Ascending aorta (tissue), 2 donors: Measurements from ENCODE around the gene SEC23IP. TPM values are rescaled to one million over a fixed set of nuclear protein-coding genes. Genes with fewer than 3 reads are reported as not detected.
"Not testable (repeated sequence)": the region's sequence is repeated elsewhere in the genome, so short reads cannot be mapped to it uniquely, and the experiment has no call there.

Source experiments
- DNase-seq, 2 donors: peaks; one replicate each; pipeline ENCODE4 v3.0.0-alpha.2; 2019; ENCODE audit warnings: low spot score in 2 of 2
- H3K27ac ChIP-seq, 2 donors: fragments of 200-600 bp; sonication (generic); one replicate each; pipeline ENCODE4 v1.5.1; 2016 to 2017; ENCODE audit warnings: mild to moderate bottlenecking in 1 of 2
- H3K27me3 ChIP-seq: fragments of 200-600 bp; sonication (generic); one replicate; pipeline ENCODE4 v1.5.1; 2017
- H3K36me3 ChIP-seq, 2 donors: fragments of 200-600 bp; sonication (generic); one replicate each; pipeline ENCODE4 v1.5.1; 2016
- H3K4me1 ChIP-seq, 2 donors: fragments of 200-600 bp; sonication (generic); one replicate each; pipeline ENCODE4 v1.5.1; 2016 to 2017; ENCODE audit warnings: mild to moderate bottlenecking in 1 of 2
- H3K4me3 ChIP-seq, 2 donors: fragments of 200-600 bp; sonication (generic); one replicate each; pipeline ENCODE4 v1.5.1; 2016 to 2017; ENCODE audit warnings: mild to moderate bottlenecking in 1 of 2
- H3K9me3 ChIP-seq, 2 donors: fragments of 200-600 bp; sonication (generic); one replicate each; pipeline ENCODE4 v1.5.1; 2016
- intact Hi-C: fragments of 100-400 bp; cut with DNase I; formaldehyde crosslinking; loops from one replicate; pipeline ENCODE4 v1.15.1; 2023
- total RNA-seq: library from RNA; depleted of rRNA; stranded (reverse); fragments of >200 nt; gene quantifications from one replicate; pipeline ENCODE4 v1.1.0, GENCODE V29; 2016
- TF ChIP-seq, protein P1 (sequence below), 3 experiments: fragments of 200-600 bp in 2 of 3; fragments of 450-650 bp in 1 of 3; sonication (generic) in 2 of 3; IDR thresholded peaks; one replicate each; pipeline ENCODE4 v1.5.1; 2016 to 2019; ENCODE audit warnings: antibody characterized with exemption in 3 of 3, mild to moderate bottlenecking in 1 of 3, moderate library complexity in 1 of 3

SEC23IP gene
- total RNA-seq, 1 donor from 2014 or later = 17.1 TPM

DNA sequence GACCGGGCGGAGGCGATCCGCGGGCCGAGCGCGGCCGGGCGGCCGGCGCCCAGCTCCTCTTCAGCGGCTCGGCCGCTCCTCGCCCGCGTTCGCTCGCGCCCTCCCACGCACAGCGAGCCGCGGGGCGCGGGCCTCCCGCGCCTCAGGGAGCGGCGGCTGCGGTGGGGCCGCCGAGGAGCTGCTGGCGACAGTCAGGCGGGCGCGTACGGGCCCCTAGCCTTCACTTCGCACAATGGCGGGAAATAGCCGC lies 20.0 kb upstream of the SEC23IP start, which contains the start of gene MCMBP:
MCMBP (minus strand) TSS at position 234 of the 250 bp plus-strand sequence. CDS start 259 bp downstream, outside the sequence.
- intact Hi-C loops = loop anchor here (1.0 to 5.0 kb wide), 5 partner anchors 20 to 845 kb away; partner anchors contain the start of genes BAG3, NANOS1, SEC23IP and TIAL1
- DNase-seq = no peak
- no peaks in the 10 kb centered on the region for H3K27me3 ChIP-seq
- TF ChIP-seq, protein P1, sequence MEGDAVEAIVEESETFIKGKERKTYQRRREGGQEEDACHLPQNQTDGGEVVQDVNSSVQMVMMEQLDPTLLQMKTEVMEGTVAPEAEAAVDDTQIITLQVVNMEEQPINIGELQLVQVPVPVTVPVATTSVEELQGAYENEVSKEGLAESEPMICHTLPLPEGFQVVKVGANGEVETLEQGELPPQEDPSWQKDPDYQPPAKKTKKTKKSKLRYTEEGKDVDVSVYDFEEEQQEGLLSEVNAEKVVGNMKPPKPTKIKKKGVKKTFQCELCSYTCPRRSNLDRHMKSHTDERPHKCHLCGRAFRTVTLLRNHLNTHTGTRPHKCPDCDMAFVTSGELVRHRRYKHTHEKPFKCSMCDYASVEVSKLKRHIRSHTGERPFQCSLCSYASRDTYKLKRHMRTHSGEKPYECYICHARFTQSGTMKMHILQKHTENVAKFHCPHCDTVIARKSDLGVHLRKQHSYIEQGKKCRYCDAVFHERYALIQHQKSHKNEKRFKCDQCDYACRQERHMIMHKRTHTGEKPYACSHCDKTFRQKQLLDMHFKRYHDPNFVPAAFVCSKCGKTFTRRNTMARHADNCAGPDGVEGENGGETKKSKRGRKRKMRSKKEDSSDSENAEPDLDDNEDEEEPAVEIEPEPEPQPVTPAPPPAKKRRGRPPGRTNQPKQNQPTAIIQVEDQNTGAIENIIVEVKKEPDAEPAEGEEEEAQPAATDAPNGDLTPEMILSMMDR (IDR thresholded peaks at IDR 0.05) = no peak
- H3K36me3 ChIP-seq = no peaks in the 10 kb centered on the region
- no peaks in the 10 kb centered on the region for H3K9me3 ChIP-seq
- H3K4me3 ChIP-seq = peak within 1 kb of the TSS; percentile 72 to 91
- H3K4me1 ChIP-seq = peaks cover 0 to 18% of the 10 kb centered on the region in 2 donors
- peak within 1 kb of the TSS; percentile 85 to 90 for H3K27ac ChIP-seq

GRCh38 chr10:119872860-119873681 lies 19.5 kb upstream of the SEC23IP start:
- intact Hi-C loops = loop anchor here (1.0 to 5.0 kb wide), 5 partner anchors 19 to 846 kb away; partner anchors contain the start of genes BAG3, NANOS1, SEC23IP and TIAL1
- DNase-seq = peak; percentile 30 to 91
- TF ChIP-seq, protein P1 (IDR thresholded peaks at IDR 0.05) = no peak
- H3K4me3 ChIP-seq = peak overlapping the region; percentile 72 to 91
- no peaks in the 10 kb centered on the region for H3K36me3 ChIP-seq
- peaks cover 0 to 18% of the 10 kb centered on the region in 2 donors for H3K4me1 ChIP-seq
- H3K9me3 ChIP-seq = no peaks in the 10 kb centered on the region
- no peaks in the 10 kb centered on the region for H3K27me3 ChIP-seq
- peak overlapping the region; percentile 85 to 90 for H3K27ac ChIP-seq

DNA sequence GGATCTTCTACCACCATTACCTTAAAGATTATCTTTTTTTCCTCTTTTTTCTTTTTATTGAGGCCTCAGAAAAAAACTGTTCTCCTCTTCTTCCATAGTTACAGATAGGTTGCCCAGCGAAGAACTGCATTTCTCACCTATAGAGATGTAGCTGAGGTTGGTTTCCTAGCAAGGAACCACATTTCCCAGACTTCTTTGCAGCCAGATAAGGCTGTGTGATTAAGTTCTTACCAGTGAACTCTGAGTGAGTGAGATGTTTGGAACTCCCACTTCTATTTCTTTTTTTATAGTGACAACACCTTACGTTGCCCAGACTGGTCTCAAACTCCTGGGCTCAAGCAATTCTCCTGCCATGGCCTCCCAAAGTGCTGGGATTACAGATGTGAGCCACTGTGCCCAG lies 14.0 kb upstream of the SEC23IP start:
- H3K4me1 ChIP-seq = peaks cover 0 to 5% of the 10 kb centered on the region in 2 donors
- TF ChIP-seq, protein P1 (IDR thresholded peaks at IDR 0.05) = no peak
- no peaks in the 10 kb centered on the region for H3K27me3 ChIP-seq
- no peaks in the 10 kb centered on the region for H3K36me3 ChIP-seq
- H3K9me3 ChIP-seq = no peaks in the 10 kb centered on the region
- no peak overlapping the region for H3K4me3 ChIP-seq
- H3K27ac ChIP-seq = no peak overlapping the region
- intact Hi-C loops = no loop called here
- no peak for DNase-seq

DNA sequence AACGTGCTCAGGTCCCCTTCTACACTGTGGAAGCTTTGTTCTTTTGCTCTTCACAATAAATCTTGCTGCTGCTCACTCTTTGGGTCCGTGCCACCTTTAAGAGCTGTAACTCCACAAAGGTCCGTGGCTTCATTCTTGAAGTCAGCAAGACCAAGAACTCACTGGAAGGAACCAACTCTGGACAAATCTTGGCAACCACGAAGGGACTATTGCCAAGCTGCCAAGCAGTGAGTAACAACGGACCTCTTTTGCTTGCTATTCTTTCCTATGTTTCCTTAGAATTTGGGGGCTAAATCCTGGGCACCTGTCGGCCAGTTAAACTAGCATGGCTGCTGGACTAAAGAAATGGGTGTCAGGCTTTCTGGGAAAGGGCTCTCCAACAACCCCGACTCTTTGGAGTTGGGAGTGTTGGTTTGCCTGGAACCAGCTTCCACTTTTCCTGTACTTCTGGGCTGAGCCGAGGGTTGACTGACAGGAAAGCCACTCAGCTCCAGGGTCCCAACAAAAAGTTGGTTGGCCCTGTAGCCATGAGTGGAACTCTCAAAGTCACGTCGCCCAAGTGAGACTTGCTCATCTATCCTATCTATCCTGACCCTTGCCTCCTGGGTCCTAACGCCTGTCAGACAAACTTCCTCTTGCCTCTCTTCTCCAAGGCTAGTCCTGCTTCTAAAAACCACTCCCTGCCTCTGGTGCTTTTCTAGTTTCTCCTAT lies 8.5 kb upstream of the SEC23IP start:
- H3K27me3 ChIP-seq, H3K27ac ChIP-seq, H3K9me3 ChIP-seq, H3K4me3 ChIP-seq, intact Hi-C loops, H3K36me3 ChIP-seq, H3K4me1 ChIP-seq, DNase-seq: not testable (repeated sequence)

GRCh38 chr10:119886070-119886469 lies 6.5 kb upstream of the SEC23IP start:
- H3K27me3 ChIP-seq, H3K36me3 ChIP-seq, H3K4me3 ChIP-seq, H3K4me1 ChIP-seq, intact Hi-C loops, DNase-seq, H3K27ac ChIP-seq, H3K9me3 ChIP-seq: not testable (repeated sequence)

DNA sequence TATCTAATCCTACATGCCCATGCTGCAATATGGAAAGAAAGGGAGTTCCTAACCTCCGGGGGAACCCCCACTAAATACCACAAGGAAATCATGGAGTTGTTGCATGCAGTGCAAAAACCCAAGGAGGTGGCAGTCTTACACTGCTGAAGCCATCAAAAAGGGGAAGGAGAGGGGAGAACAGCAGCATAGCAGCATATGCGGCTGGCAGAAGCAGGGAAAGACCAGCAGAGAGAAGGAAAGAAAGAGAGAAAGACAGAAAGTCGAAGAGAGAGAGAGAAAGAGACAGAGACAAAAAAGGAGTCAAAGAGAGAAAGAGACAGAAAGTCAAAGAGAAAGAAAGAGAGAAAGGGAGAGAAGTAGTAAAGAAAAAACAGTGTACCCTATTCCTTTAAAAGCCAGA lies 3.8 kb upstream of the SEC23IP start:
- H3K4me3 ChIP-seq, H3K9me3 ChIP-seq, DNase-seq, H3K27ac ChIP-seq, H3K36me3 ChIP-seq, H3K27me3 ChIP-seq, intact Hi-C loops: not testable (repeated sequence)
- H3K4me1 ChIP-seq = peaks cover 5 to 10% of the 10 kb centered on the region in 2 donors

- H3K4me3 ChIP-seq, H3K36me3 ChIP-seq, H3K9me3 ChIP-seq, intact Hi-C loops, H3K27me3 ChIP-seq, H3K27ac ChIP-seq, DNase-seq: not testable (repeated sequence)
- peaks cover 10 to 15% of the 10 kb centered on the region in 2 donors for H3K4me1 ChIP-seq
Measured at GRCh38 chr10:119889201-119889600, 3.3 kb upstream of the SEC23IP start.

- H3K9me3 ChIP-seq, H3K27me3 ChIP-seq, H3K27ac ChIP-seq, DNase-seq, H3K36me3 ChIP-seq, H3K4me3 ChIP-seq: not testable (repeated sequence)
- intact Hi-C loops = loop anchor here (5.0 to 10.0 kb wide), 4 partner anchors 716 to 1846 kb away; partner anchors contain the start of genes CACUL1, EIF3A, PRDX3 and RAB11FIP2
- peaks cover 13 to 15% of the 10 kb centered on the region in 2 donors for H3K4me1 ChIP-seq
Measured at GRCh38 chr10:119890307-119890706, 2.2 kb upstream of the SEC23IP start.

DNA sequence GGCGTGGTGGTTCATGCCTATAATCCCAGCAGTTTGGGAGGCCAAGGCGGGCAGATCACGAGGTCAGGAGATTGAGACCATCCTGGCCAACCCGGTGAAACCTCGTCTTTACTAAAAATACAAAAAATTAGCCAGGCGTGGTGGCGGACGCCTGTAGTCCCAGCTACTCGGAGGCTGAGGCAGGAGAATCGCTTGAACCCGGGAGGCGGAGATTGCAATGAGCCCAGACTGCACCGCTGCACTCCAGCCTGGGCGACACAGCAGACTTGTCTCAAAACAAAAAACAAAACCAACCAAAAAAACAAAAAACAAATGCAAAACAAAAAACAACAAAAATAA lies 712 bp upstream of the SEC23IP start:
- not testable (repeated sequence) for H3K9me3 ChIP-seq, DNase-seq, H3K27me3 ChIP-seq, H3K36me3 ChIP-seq
- H3K4me1 ChIP-seq = peaks cover 13 to 21% of the 10 kb centered on the region in 2 donors
- H3K27ac ChIP-seq = peak overlapping the region; percentile 81 to 90
- peak overlapping the region; percentile 69 to 94 for H3K4me3 ChIP-seq
- intact Hi-C loops = loop anchor here (1.0 to 10.0 kb wide), 6 partner anchors 20 to 1847 kb away; partner anchors contain the start of genes CACUL1, EIF3A, MCMBP and PRDX3
